MM.1S (cell line): ENCODE results near the gene COL7A1.

Experiments used
- DNase-seq: peaks from one replicate; pipeline ENCODE4 v3.0.0-alpha.2; 2015
- H2AFZ ChIP-seq: fragments of 300-600 bp; sonication (generic); 2 replicates; pipeline ENCODE4 v1.6.0; 2016; ENCODE audit warnings: antibody characterized with exemption, low read length
- H3F3A ChIP-seq: fragments of 300-600 bp; sonication (generic); 2 replicates; pipeline ENCODE4 v1.6.1; 2016; ENCODE audit warnings: mild to moderate bottlenecking, antibody characterized with exemption, low read length, moderate library complexity, mixed read lengths; ENCODE audit not compliant: insufficient read depth
- H3K27ac ChIP-seq: fragments of 300-600 bp; sonication (generic); 2 replicates; pipeline ENCODE4 v1.5.1; 2016; ENCODE audit warnings: mild to moderate bottlenecking, low read length
- H3K27me3 ChIP-seq: fragments of 300-600 bp; sonication (generic); replicated peaks from 2 replicates; pipeline ENCODE4 v1.6.0; 2016; ENCODE audit warnings: low read length; ENCODE audit not compliant: insufficient read depth
- H3K36me3 ChIP-seq: fragments of 300-600 bp; sonication (generic); replicated peaks from 2 replicates; pipeline ENCODE4 v1.6.1; 2016; ENCODE audit warnings: mild to moderate bottlenecking, low read length, mixed read lengths; ENCODE audit not compliant: insufficient read depth
- H3K4me1 ChIP-seq: fragments of 300-600 bp; sonication (generic); 2 replicates; pipeline ENCODE4 v1.6.1; 2016; ENCODE audit warnings: low read length, mixed read lengths
- H3K4me2 ChIP-seq: fragments of 300-600 bp; sonication (generic); 2 replicates; pipeline ENCODE4 v1.6.0; 2016; ENCODE audit warnings: low read depth, low read length
- H3K4me3 ChIP-seq: fragments of 300-600 bp; sonication (generic); 2 replicates; pipeline ENCODE4 v1.5.1; 2016; ENCODE audit warnings: low read length, mixed read lengths
- H3K79me2 ChIP-seq: fragments of 300-600 bp; sonication (generic); 2 replicates; pipeline ENCODE4 v1.6.1; 2016; ENCODE audit warnings: mixed run types, low read length, mixed read lengths
- H3K9ac ChIP-seq: fragments of 300-600 bp; sonication (generic); 2 replicates; pipeline ENCODE4 v1.6.1; 2016; ENCODE audit warnings: low read length, mixed read lengths
- H3K9me2 ChIP-seq: fragments of 300-600 bp; sonication (generic); replicated peaks from 2 replicates; pipeline ENCODE4 v1.6.1; 2016; ENCODE audit warnings: mild to moderate bottlenecking, low read length, mixed read lengths; ENCODE audit not compliant: insufficient read depth
- H3K9me3 ChIP-seq: fragments of 300-600 bp; sonication (generic); replicated peaks from 2 replicates; pipeline ENCODE4 v1.6.1; 2016; ENCODE audit warnings: mild to moderate bottlenecking, low read length, mixed read lengths; ENCODE audit not compliant: insufficient read depth
- H4K20me1 ChIP-seq: fragments of 300-600 bp; sonication (generic); 2 replicates; pipeline ENCODE4 v1.6.1; 2016; ENCODE audit warnings: mild to moderate bottlenecking, low read length, moderate library complexity, mixed read lengths; ENCODE audit not compliant: insufficient read depth
- CTCF ChIP-seq: fragments of 300-600 bp; sonication (generic); IDR thresholded peaks from 2 replicates; pipeline ENCODE4 v1.5.1; 2016; ENCODE audit warnings: antibody characterized with exemption, low read length, mixed read lengths
- EZH2 ChIP-seq: fragments of 300-600 bp; sonication (generic); optimal IDR thresholded peaks from 2 replicates; pipeline ENCODE3; 2017; ENCODE audit warnings: low read depth, mild to moderate bottlenecking, antibody characterized with exemption, low read length, mixed read lengths
- EZH2phosphoT487 ChIP-seq: fragments of 300-600 bp; sonication (generic); IDR thresholded peaks from 2 replicates; pipeline ENCODE4 v1.6.1; 2018; ENCODE audit warnings: antibody characterized with exemption, low read length

COL7A1 gene

GRCh38 chr3:48621461-48621869 lies 26.3 kb upstream of the COL7A1 start, which contains the start of gene TMEM89:
Gene TMEM89 (minus strand): TSS chr3:48621769. CDS start chr3:48621756, 13 bp downstream.
- no peak for DNase-seq
- no peaks in the 10 kb centered on the region for H4K20me1 ChIP-seq
- H3K27me3 ChIP-seq: no peaks in the 10 kb centered on the region; the same call in 1 of the 2 replicates
- no peak for TF ChIP-seq CTCF
- no peak for TF ChIP-seq EZH2phosphoT487
- TF ChIP-seq EZH2: no peak
- H3K4me3 ChIP-seq: no peak within 1 kb of the TSS
- no peaks in the 10 kb centered on the region for H3K9me3 ChIP-seq
- H3F3A ChIP-seq: no peaks in the 10 kb centered on the region
- no peaks in the 10 kb centered on the region for H3K36me3 ChIP-seq
- H3K9me2 ChIP-seq: no peaks in the 10 kb centered on the region
- no peaks in the 10 kb centered on the region for H3K4me1 ChIP-seq
- H3K27ac ChIP-seq: no peak within 1 kb of the TSS
- H3K9ac ChIP-seq: no peak within 1 kb of the TSS
- no peaks in the 10 kb centered on the region for H3K79me2 ChIP-seq
- H3K4me2 ChIP-seq: no peak within 1 kb of the TSS
- no peak within 1 kb of the TSS for H2AFZ ChIP-seq

GRCh38 chr3:48619541-48620524 lies 24.7 kb upstream of the COL7A1 start:
- no peak for DNase-seq
- Histone ChIP-seq H3K4me3 (no peak overlapping the region), H3K36me3 (no peaks in the 10 kb centered on the region), H3K27ac (no peak overlapping the region), H4K20me1 (no peaks in the 10 kb centered on the region), H3K9me3 (no peaks in the 10 kb centered on the region), H3K4me2 (no peak overlapping the region), H3K4me1 (no peaks in the 10 kb centered on the region), H3K27me3 (no peaks in the 10 kb centered on the region; the same call in 1 of the 2 replicates), H3F3A (no peaks in the 10 kb centered on the region), H3K9ac (no peak overlapping the region), H3K79me2 (no peaks in the 10 kb centered on the region), H3K9me2 (no peaks in the 10 kb centered on the region), H2AFZ (no peak overlapping the region)
- TF ChIP-seq EZH2phosphoT487 (no peak), CTCF (no peak), EZH2 (no peak)

- H2AFZ ChIP-seq: no peak overlapping the region
- H3K4me1 ChIP-seq: no peaks in the 10 kb centered on the region
- H3K9me2 ChIP-seq: no peaks in the 10 kb centered on the region
- no peaks in the 10 kb centered on the region for H3K79me2 ChIP-seq
- H3K27ac ChIP-seq: no peak overlapping the region
- TF ChIP-seq EZH2: no peak
- no peak for TF ChIP-seq CTCF
- TF ChIP-seq EZH2phosphoT487: no peak
- no peak for DNase-seq
- H3K4me3 ChIP-seq: no peak overlapping the region
- no peaks in the 10 kb centered on the region for H4K20me1 ChIP-seq
- no peak overlapping the region for H3K4me2 ChIP-seq
- no peaks in the 10 kb centered on the region for H3F3A ChIP-seq
- H3K9me3 ChIP-seq: no peaks in the 10 kb centered on the region
- H3K36me3 ChIP-seq: no peaks in the 10 kb centered on the region
- no peak overlapping the region for H3K9ac ChIP-seq
- H3K27me3 ChIP-seq: no peaks in the 10 kb centered on the region; the same call in 1 of the 2 replicates
These were observed 22.4 kb upstream of the COL7A1 start for GRCh38 chr3:48617559-48617958.
